PC-9 (cell line): ENCODE results near the gene RNF112. TPM values are rescaled to one million over a fixed set of nuclear protein-coding genes. Genes with fewer than 3 reads are reported as not detected.

ENCODE experiments used
- BruUV-seq: library from RNA; stranded (reverse); fragments of 400-500 nt; replicated peaks from 2 replicates; lab custom pipeline; 2021; lab: Mats Ljungman, UMichigan
- CTCF ChIA-PET: fragments of 300-600 bp; sonication (Branson Sonifier 250); formaldehyde crosslinking; loops from one replicate; lab custom pipeline; 2022; ENCODE audit warnings: antibody characterized with exemption; lab: Charles Lee
- POLR2A ChIA-PET: fragments of 300-600 bp; sonication (Branson Sonifier 250); formaldehyde crosslinking; loops from one replicate; lab custom pipeline; 2022; ENCODE audit warnings: antibody characterized with exemption; ENCODE audit not compliant: unreplicated experiment; lab: Charles Lee
- DNase-seq, 2 experiments: peaks; one replicate each; pipeline versions ENCODE4 v3.0.0 to v3.0.0-alpha.2; 2015 to 2022; ENCODE audit warnings: mixed read lengths in 1 of 2
- H2AFZ ChIP-seq: fragments of 200-600 bp; sonication (generic); 2 replicates; pipeline ENCODE4 v1.8.1; 2017; ENCODE audit warnings: antibody characterized with exemption
- H3F3A ChIP-seq: fragments of 200-600 bp; sonication (generic); 2 replicates; pipeline ENCODE4 v1.8.1; 2017; ENCODE audit warnings: antibody characterized with exemption, mild to moderate bottlenecking, low read depth; ENCODE audit not compliant: insufficient read depth
- H3K27ac ChIP-seq: fragments of 200-600 bp; sonication (generic); 2 replicates; pipeline ENCODE4 v1.6.1; 2016; ENCODE audit warnings: mixed run types
- H3K27me3 ChIP-seq: fragments of 200-600 bp; sonication (generic); 2 replicates; pipeline ENCODE4 v1.6.1; 2016; ENCODE audit warnings: low read depth, mixed run types; ENCODE audit not compliant: insufficient read depth
- H3K36me3 ChIP-seq: fragments of 200-600 bp; sonication (generic); 2 replicates; pipeline ENCODE4 v1.6.1; 2016; ENCODE audit warnings: low read depth, mixed run types
- H3K4me1 ChIP-seq: fragments of 200-600 bp; sonication (generic); replicated peaks from 2 replicates; pipeline ENCODE4 v1.6.1; 2016; ENCODE audit warnings: mixed run types; ENCODE audit not compliant: insufficient read depth
- H3K4me2 ChIP-seq: fragments of 200-600 bp; sonication (generic); 2 replicates; pipeline ENCODE4 v1.6.1; 2017; ENCODE audit warnings: mixed run types
- H3K4me3 ChIP-seq: fragments of 200-600 bp; sonication (generic); 2 replicates; pipeline ENCODE4 v1.6.1; 2016; ENCODE audit warnings: mixed run types
- H3K79me2 ChIP-seq: fragments of 200-600 bp; sonication (generic); 2 replicates; pipeline ENCODE4 v1.6.1; 2017; ENCODE audit warnings: low read depth, mixed run types
- H3K9me2 ChIP-seq: fragments of 200-600 bp; sonication (generic); 2 replicates; pipeline ENCODE4 v1.8.1; 2017; ENCODE audit warnings: mild to moderate bottlenecking; ENCODE audit not compliant: insufficient read depth
- H3K9me3 ChIP-seq: fragments of 200-600 bp; sonication (generic); 2 replicates; pipeline ENCODE4 v1.8.1; 2016; ENCODE audit warnings: low read depth; ENCODE audit not compliant: insufficient read depth
- H4K20me1 ChIP-seq: fragments of 200-600 bp; sonication (generic); 2 replicates; pipeline ENCODE4 v1.8.1; 2017; ENCODE audit not compliant: insufficient read depth
- CTCF ChIP-seq: fragments of 200-600 bp; sonication (generic); conservative IDR thresholded peaks from 2 replicates; pipeline ENCODE4 v1.6.1; 2017; ENCODE audit warnings: mixed run types, antibody characterized with exemption, mild to moderate bottlenecking, moderate library complexity
- EZH2 ChIP-seq: fragments of 200-600 bp; sonication (generic); IDR thresholded peaks from 2 replicates; pipeline ENCODE4 v1.8.0; 2017; ENCODE audit warnings: antibody characterized with exemption, low read depth
- intact Hi-C: fragments of 100-400 bp; cut with micrococcal nuclease; formaldehyde crosslinking; loops from one replicate; pipeline ENCODE4 v1.10.0; 2022; ENCODE audit not compliant: unreplicated experiment
- total RNA-seq: library from RNA; stranded (reverse); gene quantifications from 2 replicates; pipeline ENCODE4 v1.2.3, GENCODE V29; 2021

Gene RNF112
- total RNA-seq, 1 experiment from 2014 or later: 2.0 TPM

GRCh38 chr17:19454074-19454473 is 43.0 kb downstream of the RNF112 start:
- CTCF ChIA-PET: no interaction called here

GRCh38 chr17:19456016-19456927 is 45.2 kb downstream of the RNF112 start:
- no peak overlapping the region for H2AFZ ChIP-seq
- no peaks in the 10 kb centered on the region for H3K9me3 ChIP-seq
- H3K27ac ChIP-seq: no peak overlapping the region
- intact Hi-C loops: no loop called here
- no peaks in the 10 kb centered on the region for H3K9me2 ChIP-seq
- no peak for DNase-seq
- TF ChIP-seq CTCF (no peak), EZH2 (no peak)
- POLR2A ChIA-PET: interaction anchor here (0.6 kb wide), 5 partner anchors 7 to 608 kb away, joined by 3 to 11 read pairs (median 3); no protein-coding TSS in a partner anchor
- no TSS peak for BruUV-seq
- H3K36me3 ChIP-seq: no peaks in the 10 kb centered on the region
- H4K20me1 ChIP-seq: no peaks in the 10 kb centered on the region
- H3K27me3 ChIP-seq: no peaks in the 10 kb centered on the region
- H3F3A ChIP-seq: no peaks in the 10 kb centered on the region; the same call in 1 of the 2 replicates
- no peak overlapping the region for H3K4me3 ChIP-seq
- CTCF ChIA-PET: interaction anchor here (0.5 to 0.6 kb wide), 3 partner anchors 9 to 237 kb away, joined by 3 read pairs; no protein-coding TSS in a partner anchor
- no peaks in the 10 kb centered on the region for H3K4me1 ChIP-seq
- no peak overlapping the region for H3K4me2 ChIP-seq
- H3K79me2 ChIP-seq: no peaks in the 10 kb centered on the region

More at GRCh38 chr17:19454074-19454473, 43.0 kb downstream of the RNF112 start:
- Histone ChIP-seq H3K27ac (no peak overlapping the region), H3K4me2 (no peak overlapping the region), H3K27me3 (no peaks in the 10 kb centered on the region), H3K79me2 (no peaks in the 10 kb centered on the region), H3K9me3 (no peaks in the 10 kb centered on the region), H4K20me1 (no peaks in the 10 kb centered on the region), H3K36me3 (no peaks in the 10 kb centered on the region), H3K9me2 (no peaks in the 10 kb centered on the region), H2AFZ (no peak overlapping the region), H3F3A (peaks cover 5% of the 10 kb centered on the region; the same call in 1 of the 2 replicates), H3K4me1 (peaks cover 8% of the 10 kb centered on the region), H3K4me3 (no peak overlapping the region)
- no peak for DNase-seq
- no TSS peak for BruUV-seq
- intact Hi-C loops: no loop called here
- TF ChIP-seq CTCF: no peak
- TF ChIP-seq EZH2: no peak
- POLR2A ChIA-PET: interaction anchor here (0.6 kb wide), 1 partner anchor 59 kb away, joined by 4 read pairs; no protein-coding TSS in a partner anchor

- H4K20me1 ChIP-seq: no peaks in the 10 kb centered on the region
- TF ChIP-seq EZH2 (no peak), CTCF (no peak)
- H3F3A ChIP-seq: no peaks in the 10 kb centered on the region; the same call in 1 of the 2 replicates
- H2AFZ ChIP-seq: no peak overlapping the region
- no peak overlapping the region for H3K27ac ChIP-seq
- POLR2A ChIA-PET: interaction anchor here (0.6 kb wide), 4 partner anchors 8 to 607 kb away, joined by 3 to 11 read pairs (median 4); no protein-coding TSS in a partner anchor
- DNase-seq: no peak
- no peaks in the 10 kb centered on the region for H3K79me2 ChIP-seq
- H3K36me3 ChIP-seq: no peaks in the 10 kb centered on the region
- no peak overlapping the region for H3K4me2 ChIP-seq
- intact Hi-C loops: no loop called here
- no peaks in the 10 kb centered on the region for H3K27me3 ChIP-seq
- H3K9me3 ChIP-seq: no peaks in the 10 kb centered on the region
- H3K4me1 ChIP-seq: no peaks in the 10 kb centered on the region
- H3K4me3 ChIP-seq: no peak overlapping the region
- no peaks in the 10 kb centered on the region for H3K9me2 ChIP-seq
- CTCF ChIA-PET: no interaction called here
- no TSS peak for BruUV-seq
Observed at GRCh38 chr17:19457046-19457445, 46.0 kb downstream of the RNF112 start.
